HL-60 (cell line): ENCODE data around the gene PACRG.

Source experiments
- DNase-seq, 2 experiments: peaks; one replicate each; pipeline ENCODE4 v3.0.0-alpha.2; 2010 to 2020; ENCODE audit warnings: low read depth in 1 of 2, low spot score in 1 of 2
- H3K27ac ChIP-seq: fragments of 250-450 bp; sonication (Bioruptor Pico); replicated peaks from 2 replicates; pipeline ENCODE4 v1.5.1; 2020; ENCODE audit warnings: mild to moderate bottlenecking, moderate library complexity
- H3K27me3 ChIP-seq: fragments of 250-450 bp; sonication (Bioruptor Pico); 2 replicates; pipeline ENCODE4 v1.5.1; 2021; ENCODE audit warnings: mild to moderate bottlenecking, moderate library complexity; ENCODE audit not compliant: insufficient read depth, poor library complexity, severe bottlenecking
- H3K4me3 ChIP-seq: replicated peaks from 2 replicates; pipeline ENCODE4 v1.5.1; 2011; ENCODE audit warnings: mild to moderate bottlenecking, control low read depth, low read length; ENCODE audit not compliant: insufficient read depth
- GABPA ChIP-seq: IDR thresholded peaks from 2 replicates; pipeline ENCODE4 v1.6.1; 2012; ENCODE audit warnings: low read depth
- POLR2AphosphoS5 ChIP-seq: IDR thresholded peaks from 2 replicates; pipeline ENCODE4 v1.6.1; 2012; ENCODE audit warnings: low read depth
- REST ChIP-seq: IDR thresholded peaks from 2 replicates; pipeline ENCODE4 v1.6.1; 2012; ENCODE audit warnings: low read depth; ENCODE audit not compliant: insufficient replicate concordance
- SPI1 ChIP-seq: IDR thresholded peaks from 2 replicates; pipeline ENCODE4 v1.6.1; 2012; ENCODE audit warnings: low read depth, mild to moderate bottlenecking, borderline replicate concordance
- TF ChIP-seq, protein P1 (sequence below): IDR thresholded peaks from one replicate; pipeline ENCODE4 v1.5.1; 2011; ENCODE audit warnings: low read length, control low read depth, inconsistent platforms; ENCODE audit not compliant: insufficient read depth

The PACRG gene

GRCh38 chr6:162697872-162698403 is 29.8 kb upstream of the PACRG start:
- Histone ChIP-seq H3K4me3 (no peak overlapping the region), H3K27me3 (no peaks in the 10 kb centered on the region), H3K27ac (no peak overlapping the region)
- DNase-seq = no peak
- TF ChIP-seq REST = no peak
- no peak for TF ChIP-seq GABPA
- TF ChIP-seq, protein P1, sequence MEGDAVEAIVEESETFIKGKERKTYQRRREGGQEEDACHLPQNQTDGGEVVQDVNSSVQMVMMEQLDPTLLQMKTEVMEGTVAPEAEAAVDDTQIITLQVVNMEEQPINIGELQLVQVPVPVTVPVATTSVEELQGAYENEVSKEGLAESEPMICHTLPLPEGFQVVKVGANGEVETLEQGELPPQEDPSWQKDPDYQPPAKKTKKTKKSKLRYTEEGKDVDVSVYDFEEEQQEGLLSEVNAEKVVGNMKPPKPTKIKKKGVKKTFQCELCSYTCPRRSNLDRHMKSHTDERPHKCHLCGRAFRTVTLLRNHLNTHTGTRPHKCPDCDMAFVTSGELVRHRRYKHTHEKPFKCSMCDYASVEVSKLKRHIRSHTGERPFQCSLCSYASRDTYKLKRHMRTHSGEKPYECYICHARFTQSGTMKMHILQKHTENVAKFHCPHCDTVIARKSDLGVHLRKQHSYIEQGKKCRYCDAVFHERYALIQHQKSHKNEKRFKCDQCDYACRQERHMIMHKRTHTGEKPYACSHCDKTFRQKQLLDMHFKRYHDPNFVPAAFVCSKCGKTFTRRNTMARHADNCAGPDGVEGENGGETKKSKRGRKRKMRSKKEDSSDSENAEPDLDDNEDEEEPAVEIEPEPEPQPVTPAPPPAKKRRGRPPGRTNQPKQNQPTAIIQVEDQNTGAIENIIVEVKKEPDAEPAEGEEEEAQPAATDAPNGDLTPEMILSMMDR = no peak

GRCh38 chr6:162698440-162698839 is 29.3 kb upstream of the PACRG start:
- H3K4me3 ChIP-seq = no peak overlapping the region
- no peak for DNase-seq
- H3K27ac ChIP-seq = no peak overlapping the region
- no peaks in the 10 kb centered on the region for H3K27me3 ChIP-seq
- TF ChIP-seq SPI1 (no peak), POLR2AphosphoS5 (no peak), REST (no peak), GABPA (no peak)
- TF ChIP-seq, protein P1 = no peak

GRCh38 chr6:162699961-162700360 is 27.8 kb upstream of the PACRG start:
- no peaks in the 10 kb centered on the region for H3K27me3 ChIP-seq
- no peak overlapping the region for H3K4me3 ChIP-seq

More at GRCh38 chr6:162699961-162700360, 27.8 kb upstream of the PACRG start:
- no peak for DNase-seq
- TF ChIP-seq GABPA = no peak
- no peak for TF ChIP-seq REST
- no peak for TF ChIP-seq SPI1
- no peak for TF ChIP-seq POLR2AphosphoS5
- TF ChIP-seq, protein P1 = no peak
- H3K27ac ChIP-seq = no peak overlapping the region
